GM21526 (cell line): ENCODE data around the gene FRMPD2.
"Not testable (repeated sequence)": the region's sequence is repeated elsewhere in the genome, so short reads cannot be mapped to it uniquely, and the experiment has no call there.

Experiments used
- ATAC-seq: cut with Tn5 transposase; IDR thresholded peaks from one replicate; pipeline ENCODE4 v1.9.1; 2021; ENCODE audit warnings: moderate library complexity; ENCODE audit not compliant: unreplicated experiment, low FRiP score

The FRMPD2 gene

DNA sequence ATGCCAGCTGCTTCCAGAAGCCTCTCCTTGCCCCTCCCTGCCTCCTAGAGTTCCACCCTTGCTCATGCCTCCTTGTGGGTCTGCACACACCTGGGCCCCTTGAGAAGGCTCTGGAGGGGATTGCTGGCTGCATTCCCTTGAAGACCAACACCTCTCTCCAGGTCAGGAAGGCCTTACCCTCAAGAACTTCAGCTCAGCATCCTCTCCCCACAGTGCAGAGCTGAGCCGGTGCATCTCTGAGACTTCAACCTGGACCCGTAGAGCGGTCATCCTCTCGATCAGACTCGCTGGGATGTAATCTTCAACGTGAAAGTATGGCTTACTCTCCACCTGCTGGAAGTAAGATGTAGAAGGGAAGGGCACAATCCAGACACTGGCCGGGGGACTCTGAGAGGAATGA, 62.7 kb downstream of the FRMPD2 start:
- ATAC-seq, result no peak

DNA sequence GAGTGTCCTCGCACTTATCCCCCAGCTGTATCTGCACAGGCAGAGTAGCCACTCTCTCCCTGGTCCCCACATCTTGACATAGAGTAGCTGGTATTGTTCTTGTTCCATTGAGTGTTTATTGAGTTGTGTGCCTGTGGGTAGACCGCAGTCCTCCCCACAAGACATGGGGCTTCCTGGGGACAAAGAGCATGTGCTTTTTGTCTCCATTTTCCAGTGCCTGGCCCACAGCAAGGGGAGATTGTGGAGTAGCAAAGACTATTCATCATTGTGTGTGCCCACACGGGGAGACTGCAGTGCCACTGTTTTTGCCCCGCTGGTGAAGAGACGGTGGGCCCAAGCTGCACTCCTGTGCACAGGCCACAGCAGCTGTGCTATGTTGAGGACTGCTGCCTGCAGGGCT, 63.5 kb downstream of the FRMPD2 start:
- no peak for ATAC-seq

DNA sequence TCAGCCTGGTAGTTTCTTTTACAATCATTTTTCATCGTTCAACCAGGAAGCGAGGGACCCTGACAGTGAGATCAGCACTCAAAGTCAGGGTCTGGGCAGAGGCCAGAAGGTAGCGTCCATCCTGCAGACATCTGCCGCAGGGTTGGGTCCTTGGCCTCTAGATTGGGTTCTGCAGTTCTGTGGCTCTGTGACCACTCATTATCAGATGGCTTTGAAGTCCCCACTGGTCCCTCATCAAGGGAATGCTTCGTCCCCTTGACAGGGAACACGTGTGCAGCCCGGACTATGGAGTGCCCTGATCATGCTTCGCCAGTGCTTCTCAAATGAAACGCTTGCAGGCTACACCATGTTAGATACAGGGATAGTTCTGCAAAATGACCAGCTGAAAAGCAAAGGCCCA, 64.1 kb downstream of the FRMPD2 start:
- no peak for ATAC-seq

DNA sequence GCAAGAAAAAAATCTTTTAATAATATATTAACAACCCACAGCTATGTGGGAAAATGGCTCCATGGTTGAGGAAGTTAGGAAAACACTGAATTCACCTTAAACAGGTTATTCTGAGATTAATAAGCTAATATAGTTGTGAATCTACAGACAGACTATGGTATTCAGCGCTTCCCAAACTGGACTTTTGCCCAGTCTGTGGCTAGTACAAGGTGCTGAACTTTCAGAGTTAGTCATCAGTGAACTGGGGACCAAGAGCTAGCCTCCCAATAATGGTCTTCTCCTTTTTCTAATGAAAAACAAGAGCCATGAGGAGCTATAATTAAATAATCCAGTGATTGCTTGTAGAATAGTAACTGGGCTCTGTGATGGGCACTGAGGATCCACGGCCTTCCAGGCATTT, 65.3 kb downstream of the FRMPD2 start:
- ATAC-seq, result no peak

DNA sequence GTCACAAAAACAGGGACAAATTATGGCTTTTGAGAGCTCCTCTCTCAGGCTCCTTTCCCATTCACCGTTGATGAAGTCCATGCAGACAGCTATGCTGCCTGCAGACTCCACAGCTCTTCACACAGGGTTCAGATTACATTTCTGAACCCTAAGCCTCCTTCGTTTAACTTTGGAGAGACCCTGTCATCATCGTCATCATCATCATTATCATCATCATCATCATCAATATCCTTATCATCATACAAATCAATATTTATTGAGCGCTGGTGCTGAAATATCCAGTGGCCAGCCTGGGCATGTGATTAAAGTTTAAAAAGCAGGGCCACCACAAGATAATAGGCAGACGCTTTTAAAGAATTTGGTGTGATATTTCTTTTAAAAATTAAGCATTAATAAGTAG, 66.6 kb downstream of the FRMPD2 start:
- no peak for ATAC-seq

DNA sequence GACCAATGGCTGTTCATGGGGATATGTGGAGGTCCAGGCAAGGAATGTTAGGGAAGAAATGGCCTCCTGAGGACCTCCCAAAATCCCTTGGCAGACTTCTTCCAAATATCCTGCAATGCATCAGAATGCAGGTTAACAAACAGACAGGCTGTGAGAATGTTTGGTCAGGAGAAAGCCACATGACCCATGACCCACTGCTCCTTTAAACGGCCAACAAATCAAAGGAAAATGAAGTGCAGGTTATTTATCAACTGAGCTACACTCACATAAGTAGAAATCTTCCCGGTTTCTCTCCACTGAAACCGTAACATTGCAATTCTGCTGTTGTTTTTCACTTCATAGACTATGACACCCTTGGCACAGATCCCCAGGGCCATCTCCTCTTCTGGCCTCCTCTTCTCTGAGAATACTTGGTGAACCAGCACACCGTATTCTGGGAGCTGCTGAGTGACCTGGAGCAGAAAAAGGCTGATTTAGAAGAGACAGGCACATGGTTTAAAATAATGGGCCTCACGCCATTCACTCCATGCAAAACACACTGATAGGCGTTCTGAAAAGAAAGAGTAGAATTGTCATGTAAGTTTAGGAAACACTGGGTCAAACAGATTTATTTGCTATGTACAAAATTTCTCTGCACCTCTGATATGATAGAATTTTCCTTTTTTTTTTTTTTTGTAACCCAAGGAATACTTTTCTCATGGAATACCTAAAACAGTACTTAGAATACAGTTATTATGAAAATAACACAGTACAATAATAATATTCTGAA, 67.8 kb downstream of the FRMPD2 start:
- no peak for ATAC-seq

DNA sequence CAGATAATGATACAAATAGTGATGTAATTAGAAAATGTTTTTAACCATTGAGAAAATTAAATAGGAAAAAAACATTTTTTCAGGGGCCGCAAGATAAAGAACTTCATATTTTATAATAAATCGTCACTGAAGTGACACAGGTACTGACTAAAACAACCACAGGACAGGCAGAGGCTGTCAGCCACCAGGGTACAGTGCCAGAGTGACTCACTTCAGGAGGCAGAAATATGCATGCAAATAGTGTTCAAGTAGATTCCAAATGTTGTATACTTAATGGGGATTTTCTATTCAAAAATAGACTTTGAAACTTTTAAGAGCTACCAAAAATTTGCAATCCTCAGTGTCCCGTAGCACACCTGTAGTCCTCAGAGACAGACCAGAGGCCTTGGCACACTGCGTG, 68.6 kb downstream of the FRMPD2 start:
- ATAC-seq, result peak; percentile 70

DNA sequence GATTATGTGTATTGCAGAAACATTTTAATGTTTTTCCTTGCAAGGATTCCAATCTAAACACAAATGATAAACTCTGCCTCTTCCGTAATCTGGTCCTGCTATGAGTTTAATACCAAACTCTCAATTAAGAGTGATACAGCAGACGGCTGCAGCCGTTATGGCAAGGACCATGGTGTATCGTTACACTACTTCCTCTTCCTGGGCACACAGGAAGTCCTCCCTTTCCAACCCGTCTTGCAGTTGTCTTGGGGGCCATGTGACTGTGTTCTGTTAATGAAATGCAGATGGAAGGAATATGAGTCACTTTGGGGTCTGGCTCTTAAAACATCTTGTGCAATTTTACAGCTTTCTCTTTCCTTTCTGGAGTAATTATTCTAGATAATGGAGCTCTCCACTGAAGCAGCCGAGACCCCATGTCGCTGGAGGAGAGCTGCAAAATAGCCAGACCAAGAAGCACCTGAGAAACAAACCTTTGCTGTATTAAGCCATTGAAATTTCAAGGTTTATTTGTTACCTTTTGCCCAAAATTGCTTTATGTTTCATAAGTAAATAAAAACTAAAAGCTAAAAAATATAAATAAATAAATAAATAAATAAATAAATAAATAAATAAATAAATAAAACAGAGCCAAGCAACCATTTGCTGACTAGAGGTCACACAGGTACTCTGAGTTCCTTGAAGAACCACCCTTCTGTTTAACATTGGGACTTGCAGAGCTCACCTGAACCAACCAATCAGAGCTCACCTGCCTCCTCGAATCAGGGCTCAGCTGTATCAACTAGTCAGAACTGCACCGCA, 74.7 kb downstream of the FRMPD2 start:
- ATAC-seq, result no peak

DNA sequence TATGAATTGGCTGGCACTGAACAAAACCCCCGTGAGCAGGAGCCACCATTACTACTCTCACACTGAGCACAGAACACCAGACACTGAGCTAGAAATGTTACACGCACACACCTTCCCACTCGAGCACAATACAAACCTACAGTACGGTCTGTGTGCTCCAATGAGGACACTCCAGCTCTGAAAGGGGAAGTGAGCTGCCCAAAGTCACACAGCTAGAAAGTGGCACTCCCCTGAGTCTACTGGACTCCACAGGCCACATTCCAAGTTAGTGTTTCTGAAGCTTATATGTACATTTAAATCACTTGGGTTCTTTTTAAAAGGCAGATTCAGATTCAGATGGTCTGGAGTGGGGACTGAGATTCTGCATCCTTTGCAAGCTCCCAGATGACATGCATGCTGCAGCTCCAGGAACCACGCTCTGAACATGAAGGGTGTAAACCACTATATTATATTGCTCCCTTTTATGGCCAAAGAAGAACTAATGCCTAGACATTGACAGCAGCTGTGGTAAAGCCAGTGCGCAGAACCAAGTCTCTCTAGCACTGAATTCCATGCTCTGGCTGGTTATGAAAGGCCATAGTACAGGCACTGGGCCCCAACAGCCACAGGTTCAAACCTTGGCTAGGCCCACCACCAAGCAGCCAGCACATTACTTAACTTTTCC, 77.1 kb downstream of the FRMPD2 start:
- ATAC-seq, result no peak

DNA sequence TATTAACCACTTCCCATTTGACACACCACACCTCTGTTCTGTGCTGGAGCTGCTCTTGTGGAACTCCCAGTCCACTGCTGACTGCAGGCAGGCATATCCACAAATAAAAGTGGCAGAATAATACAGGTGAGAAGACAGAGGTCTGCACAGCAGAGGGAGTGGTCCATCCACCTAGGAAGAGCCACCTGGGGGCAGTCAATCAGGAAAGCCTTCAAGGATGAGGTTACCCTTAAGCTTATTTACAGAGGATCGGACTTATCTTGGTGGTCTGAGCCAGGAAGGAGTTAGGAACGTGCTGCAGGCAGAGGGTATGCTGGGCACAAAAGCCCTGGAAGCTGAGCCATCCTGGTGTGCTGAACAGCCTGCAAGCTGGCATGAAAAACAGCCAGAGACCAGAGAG, 78.7 kb downstream of the FRMPD2 start:
- ATAC-seq, result no peak

DNA sequence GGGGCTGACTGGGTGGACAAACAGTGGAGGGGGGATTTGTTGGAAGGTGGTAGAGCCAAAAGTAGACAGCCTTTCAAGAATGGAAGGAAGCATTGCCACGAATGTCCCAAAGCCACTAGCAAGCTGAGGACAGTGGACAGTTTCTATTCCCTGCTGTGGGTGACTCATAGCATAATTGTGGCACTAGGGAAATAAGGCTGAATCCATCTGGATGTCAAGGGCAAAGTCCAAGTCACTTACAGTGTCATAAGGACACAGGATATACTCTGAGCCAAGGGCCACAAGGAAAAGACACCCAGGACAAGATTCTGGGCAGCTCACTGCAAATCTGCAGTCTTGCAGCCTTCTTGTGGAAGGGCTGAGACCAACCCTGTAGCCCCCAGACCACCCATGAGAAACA, 79.7 kb downstream of the FRMPD2 start:
- no peak for ATAC-seq

DNA sequence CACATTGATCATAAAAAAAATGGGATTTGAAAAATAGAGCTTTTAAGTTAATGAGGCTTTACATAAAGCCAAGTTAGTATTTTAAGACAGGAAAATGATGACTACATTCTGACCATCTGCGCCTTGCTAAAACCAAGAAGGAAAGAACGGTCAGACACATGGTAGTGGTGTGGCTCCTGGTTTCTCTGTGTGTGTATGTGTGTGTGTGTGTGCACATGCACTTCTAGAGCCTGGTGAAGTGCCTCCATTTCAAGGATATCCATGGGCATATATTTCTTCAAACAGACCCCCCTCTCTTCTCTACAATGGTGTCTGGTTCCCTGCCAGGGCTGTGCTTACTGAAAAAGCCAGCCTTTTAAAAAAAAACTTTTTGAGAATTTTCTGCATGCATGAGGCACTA, 80.9 kb downstream of the FRMPD2 start:
- no peak for ATAC-seq

DNA sequence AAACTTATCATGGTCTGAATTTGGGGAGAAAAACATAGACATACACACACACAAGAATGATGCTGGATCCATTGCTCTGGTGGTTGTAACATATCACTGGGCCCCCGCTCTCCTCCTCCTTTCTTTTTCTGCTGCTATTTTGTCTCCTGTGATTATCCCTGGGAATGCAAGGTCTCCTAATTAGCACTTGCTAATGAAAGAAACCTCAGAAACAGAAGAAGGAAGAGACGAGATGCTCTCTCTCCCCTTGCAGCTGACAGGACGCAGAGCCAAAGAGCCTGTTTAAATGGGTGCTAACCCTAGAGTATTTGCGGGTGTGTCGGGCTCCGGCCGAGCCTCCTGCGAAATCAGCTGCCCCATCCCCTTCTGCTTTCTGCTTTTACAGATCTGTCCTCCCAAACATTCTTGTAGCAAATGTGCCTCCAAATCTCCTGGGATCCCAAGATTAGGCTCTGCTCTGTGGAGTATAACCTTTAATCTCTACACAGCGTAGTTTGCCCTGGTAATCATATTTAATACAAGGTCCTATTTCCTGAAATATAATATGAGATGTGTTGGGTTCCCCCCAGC, 81.5 kb downstream of the FRMPD2 start:
- no peak for ATAC-seq

DNA sequence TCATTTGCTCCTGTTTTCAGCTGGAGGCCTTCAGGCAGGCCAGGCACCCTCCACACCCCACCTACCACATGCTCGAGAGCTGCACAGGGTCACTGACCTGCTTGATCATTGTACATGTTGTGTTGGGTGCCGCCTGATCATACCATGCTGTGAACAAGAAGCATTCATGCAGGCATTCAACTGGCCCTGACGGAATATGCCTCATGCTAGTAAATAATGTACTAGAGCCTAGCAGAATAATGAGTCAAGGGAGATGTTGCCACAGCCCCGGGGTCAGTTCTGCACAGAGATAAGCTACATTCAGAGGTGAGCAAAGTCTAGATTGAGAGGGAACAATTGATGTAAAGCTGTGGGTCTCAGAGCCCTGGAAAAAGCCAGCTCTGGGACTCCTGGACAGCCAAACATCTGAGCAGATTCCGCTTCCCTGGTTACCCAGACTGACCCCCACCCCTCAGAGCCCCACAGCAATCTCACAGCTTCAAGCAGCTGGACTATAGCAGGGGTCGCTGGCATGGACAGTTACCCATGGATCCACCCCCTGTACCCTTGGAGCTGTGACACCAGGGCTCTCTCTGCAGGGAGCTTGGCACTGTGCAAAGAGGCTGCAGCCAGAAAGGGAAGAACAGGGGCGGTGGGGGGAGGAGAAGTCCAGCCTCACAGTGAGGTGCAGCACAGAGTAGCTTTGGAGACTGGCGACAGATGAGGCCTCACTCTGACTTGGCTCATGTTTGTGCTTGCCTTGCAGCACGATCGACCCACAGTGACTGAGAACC, 86.6 kb downstream of the FRMPD2 start:
- ATAC-seq, result no peak

DNA sequence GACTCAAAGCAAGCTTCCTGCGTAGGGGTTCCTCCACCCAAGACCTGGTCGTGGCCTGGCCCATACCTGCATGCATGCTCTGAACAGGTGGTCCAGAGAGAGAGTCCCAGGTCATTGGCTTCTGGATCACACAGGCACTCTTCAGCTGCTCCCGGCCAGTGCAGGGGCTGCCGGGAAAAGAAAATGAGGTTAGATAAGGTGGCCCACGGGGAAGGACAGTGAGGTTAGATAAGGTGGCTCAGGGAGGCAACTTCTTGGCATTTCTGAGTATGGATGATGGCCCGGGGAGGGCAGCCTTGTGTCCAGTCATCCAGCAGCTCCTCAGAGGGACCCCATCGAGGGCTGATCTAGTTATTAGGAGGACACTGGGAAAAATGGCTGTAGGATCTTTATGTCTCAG, 87.4 kb downstream of the FRMPD2 start:
- no peak for ATAC-seq

DNA sequence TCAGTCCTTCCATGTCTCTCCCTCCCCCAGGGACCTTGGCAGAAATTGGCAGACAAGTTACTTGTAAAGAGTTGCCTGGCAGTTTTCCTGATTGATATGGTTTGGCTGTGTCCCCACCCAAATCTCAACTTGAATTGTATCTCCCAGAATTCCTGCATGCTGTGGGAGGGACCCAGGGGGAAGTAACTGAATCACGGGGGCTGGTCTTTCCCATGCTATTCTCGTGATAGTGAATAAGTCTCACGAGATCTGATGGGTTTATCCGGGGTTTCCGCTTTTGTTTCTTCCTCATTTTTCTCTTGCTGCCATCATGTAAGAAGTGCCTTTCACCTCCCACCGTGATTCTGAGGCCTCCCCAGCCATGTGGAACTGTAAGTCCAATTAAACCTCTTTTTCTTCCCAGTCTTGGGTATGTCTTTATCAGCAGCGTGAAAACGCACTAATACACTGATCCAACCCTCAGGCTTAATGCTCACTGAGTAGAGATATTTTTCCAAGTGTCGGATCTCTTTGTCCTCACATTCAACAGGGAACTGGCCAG, 88.2 kb downstream of the FRMPD2 start:
- ATAC-seq, result not testable (repeated sequence)

DNA sequence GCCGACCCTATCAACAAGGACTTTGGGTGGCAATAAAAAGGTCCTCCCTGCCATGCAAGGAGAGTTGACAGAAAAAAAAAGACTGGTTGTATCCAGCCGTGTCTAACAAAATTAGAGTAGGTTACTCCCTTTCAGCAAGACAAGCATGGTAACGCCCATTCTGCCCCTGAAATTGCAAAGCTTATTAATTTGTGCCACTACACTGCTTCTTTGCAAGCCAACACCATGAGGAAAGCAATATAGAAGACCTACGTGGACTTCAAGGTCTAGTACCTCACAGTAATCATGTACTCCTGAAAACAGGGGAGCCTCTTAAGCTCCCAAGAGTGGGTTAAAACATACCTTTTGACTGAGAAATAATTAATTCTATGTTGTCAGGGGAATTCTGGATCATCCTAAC, 90.3 kb downstream of the FRMPD2 start:
- ATAC-seq, result no peak

DNA sequence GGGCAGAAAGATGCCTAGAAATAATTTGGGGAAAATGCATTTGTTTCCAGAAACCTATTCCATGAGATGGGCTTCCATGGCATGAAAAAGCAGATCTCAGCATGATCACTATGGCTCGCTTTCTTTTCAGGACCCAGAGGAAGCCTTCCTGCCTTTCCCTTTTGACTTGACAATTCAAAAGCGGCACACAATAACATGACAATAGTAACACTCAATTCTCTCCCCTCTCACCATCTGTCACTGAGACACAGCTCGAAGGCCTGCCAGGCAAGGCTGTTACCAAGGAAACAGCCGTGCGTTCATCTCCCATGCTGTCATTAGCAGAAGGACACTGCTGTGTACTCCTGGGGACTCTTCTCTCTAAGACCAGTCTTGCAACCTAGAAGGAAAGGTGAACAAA, 101.8 kb downstream of the FRMPD2 start:
- not testable (repeated sequence) for ATAC-seq

DNA sequence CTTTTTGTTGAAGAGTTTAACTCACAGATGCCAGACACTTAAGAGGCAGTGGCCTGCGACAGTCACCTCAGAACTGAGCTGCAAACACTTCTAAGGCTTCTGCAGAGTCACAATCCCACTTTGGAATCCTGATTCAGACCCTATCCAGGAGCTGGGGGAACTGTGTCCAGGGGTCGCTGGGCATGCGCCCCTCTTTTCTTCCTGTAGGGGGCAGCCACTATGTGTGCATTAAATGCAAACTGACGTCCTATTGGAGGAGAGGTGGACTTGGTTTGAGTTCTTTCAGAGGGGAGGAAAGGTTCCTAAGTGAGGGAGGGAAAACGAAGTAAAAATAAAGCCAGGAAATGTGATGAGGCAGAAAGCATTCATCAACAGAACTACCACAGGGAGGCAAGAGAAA, 113.8 kb downstream of the FRMPD2 start:
- ATAC-seq, result not testable (repeated sequence)

DNA sequence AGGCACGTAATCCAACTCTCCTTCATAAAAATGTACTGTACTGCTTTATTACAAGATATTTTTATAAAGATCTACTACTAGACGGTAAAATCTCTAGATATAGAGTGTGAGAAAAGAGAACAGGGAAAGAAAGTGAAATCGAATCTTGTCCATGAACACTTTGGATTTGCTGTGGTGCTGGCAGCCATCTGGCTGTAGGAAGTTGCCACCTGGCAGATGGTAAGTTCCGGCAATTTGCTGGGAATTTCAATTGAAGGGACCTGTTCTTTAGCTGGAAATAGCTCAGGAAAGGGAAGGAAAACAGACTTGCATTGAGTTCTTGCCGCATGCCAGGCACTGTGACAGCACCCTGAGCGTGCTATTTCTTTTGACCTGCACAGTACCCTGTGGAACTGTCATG, 114.3 kb downstream of the FRMPD2 start:
- ATAC-seq, result not testable (repeated sequence)
